GM10266 (cell line): ENCODE measurements around the gene TMEM41A.
"Not testable (repeated sequence)": the region's sequence is repeated elsewhere in the genome, so short reads cannot be mapped to it uniquely, and the experiment has no call there.

Source experiments
- DNase-seq: peaks from one replicate; pipeline ENCODE4 v3.0.0; 2012; ENCODE audit errors: extremely low spot score
- CTCF ChIP-seq: IDR thresholded peaks from 2 replicates; pipeline ENCODE4 v1.5.1; 2012; ENCODE audit warnings: mild to moderate bottlenecking, low read depth; ENCODE audit not compliant: control insufficient read depth, insufficient read depth; ENCODE audit errors: missing control alignments

Gene TMEM41A

GRCh38 chr3:185470323-185470722 lies 28.5 kb downstream of the TMEM41A start:
- no peak for DNase-seq
- no peak for TF ChIP-seq CTCF

DNA sequence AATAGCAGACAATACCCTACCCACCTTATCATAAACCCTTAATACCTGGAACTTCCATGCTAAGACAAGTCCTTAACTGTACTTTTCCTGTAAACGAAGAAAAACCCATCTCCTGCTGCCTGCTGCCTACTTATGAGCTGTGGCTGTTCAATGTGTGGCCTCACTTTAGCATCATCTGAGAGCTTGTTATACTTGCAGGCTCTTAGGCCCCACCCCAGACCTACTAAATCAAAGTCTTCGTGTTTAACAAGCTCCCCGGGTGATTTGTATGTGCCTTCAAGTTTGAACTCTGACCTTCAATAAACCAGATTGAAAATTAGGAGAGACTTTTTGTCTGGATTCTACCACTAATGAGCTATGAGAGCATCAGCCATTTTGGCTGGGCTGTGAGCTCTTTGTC lies 29.3 kb downstream of the TMEM41A start:
- DNase-seq, result no peak
- TF ChIP-seq CTCF, result no peak

DNA sequence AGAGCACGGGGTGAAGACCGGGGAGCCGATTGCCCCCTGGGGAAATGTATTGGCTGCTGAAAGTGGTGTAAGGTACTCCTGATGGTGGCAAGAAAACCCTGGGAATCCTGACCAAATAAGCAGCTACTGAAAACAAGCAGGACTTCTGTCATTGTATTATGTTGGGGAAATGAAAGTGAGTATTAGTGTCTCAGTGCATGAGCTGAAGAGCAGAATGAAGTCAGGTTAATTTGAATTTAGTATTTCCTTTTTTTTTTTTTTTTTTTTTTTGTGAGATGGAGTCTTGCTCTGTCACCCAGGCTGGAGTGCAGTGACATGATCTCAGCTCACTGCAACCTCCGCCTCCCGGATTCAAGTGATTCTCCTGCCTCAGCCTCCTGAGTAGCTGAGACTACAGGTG lies 32.7 kb downstream of the TMEM41A start:
- DNase-seq, result not testable (repeated sequence)

- DNase-seq, result no peak
- no peak for TF ChIP-seq CTCF
Measured at GRCh38 chr3:185465471-185465870, 33.4 kb downstream of the TMEM41A start.

- DNase-seq, result peak; percentile 20
- no peak for TF ChIP-seq CTCF
Measured at GRCh38 chr3:185460719-185461350, 38.0 kb downstream of the TMEM41A start.

DNA sequence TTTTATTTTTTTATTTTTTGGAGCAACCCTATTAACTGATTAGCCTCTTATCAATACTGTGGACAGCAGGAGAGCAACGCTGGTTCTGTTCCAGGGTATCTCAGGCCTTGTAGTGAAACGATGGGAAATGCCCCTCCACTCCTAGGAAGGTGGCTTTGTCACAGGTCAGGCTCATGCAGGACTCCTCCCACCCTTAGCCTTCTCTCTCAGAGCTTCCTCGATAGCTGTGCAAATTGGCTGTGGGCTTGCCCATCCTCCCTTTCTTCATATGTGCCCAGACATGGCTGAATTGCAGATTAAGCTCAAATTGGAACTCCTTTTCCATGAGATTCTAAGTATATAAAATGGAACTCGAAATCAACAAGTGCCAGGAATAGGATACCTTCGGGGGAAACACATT lies 38.5 kb downstream of the TMEM41A start:
- no peak for TF ChIP-seq CTCF
- DNase-seq, result no peak

DNA sequence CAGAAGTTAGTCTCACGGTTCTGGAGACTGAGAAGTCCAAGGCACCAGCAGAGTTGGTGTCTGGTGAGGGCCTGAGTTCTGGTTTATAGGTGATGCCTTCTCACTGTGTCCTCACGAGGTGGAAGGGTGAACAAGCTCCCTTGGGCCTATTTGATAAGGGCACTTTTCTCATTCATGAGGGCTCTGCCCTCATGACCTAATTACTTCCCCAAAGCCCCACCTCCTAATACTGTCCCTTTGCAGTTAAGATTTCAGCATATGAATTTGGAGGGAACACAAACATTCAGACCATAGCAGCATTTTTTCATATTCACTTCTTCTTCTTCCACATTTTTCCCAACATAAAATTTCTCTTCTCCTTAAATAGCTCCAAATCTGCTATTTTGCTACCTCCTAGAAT lies 41.5 kb downstream of the TMEM41A start:
- TF ChIP-seq CTCF, result no peak
- no peak for DNase-seq

DNA sequence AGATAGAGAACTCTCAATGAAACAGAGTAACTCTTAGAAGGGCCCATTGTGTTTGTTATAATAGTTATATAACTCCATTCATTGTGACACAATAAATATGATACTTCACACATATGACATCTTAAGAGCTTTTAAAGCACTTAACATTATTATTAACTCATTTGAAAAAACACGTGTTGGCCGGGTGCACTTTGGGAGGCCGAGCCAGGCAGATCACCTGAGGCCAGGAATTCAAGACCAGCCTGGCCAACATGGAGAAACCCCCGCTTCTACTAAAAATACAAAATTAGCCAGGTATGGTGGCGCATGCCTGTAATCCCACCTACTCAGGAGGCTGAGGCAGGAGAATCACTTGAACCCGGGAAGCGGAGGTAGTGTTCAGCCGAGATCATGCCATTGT lies 47.4 kb downstream of the TMEM41A start:
- not testable (repeated sequence) for DNase-seq
